Suppressor macrophage treated with lipopolysaccharide for 4 hours (primary cell): ENCODE results near the gene SLC43A2.
A peak's percentile ranks its signal among the peaks of the same experiment; 100 is the strongest.

ENCODE experiments used
- DNase-seq: peaks from one replicate; pipeline ENCODE4 v3.0.0-alpha.2; 2020

The SLC43A2 gene

GRCh38 chr17:1643293-1643998 is 14.8 kb upstream of the SLC43A2 start:
- peak; percentile 34 for DNase-seq

- no peak for DNase-seq
These were observed 12.4 kb upstream of the SLC43A2 start for GRCh38 chr17:1641065-1641403.

- no peak for DNase-seq
These were observed 11.9 kb upstream of the SLC43A2 start for GRCh38 chr17:1640329-1641064.

GRCh38 chr17:1639549-1640180 is 11.0 kb upstream of the SLC43A2 start:
- DNase-seq = no peak

GRCh38 chr17:1638624-1639300 is 10.1 kb upstream of the SLC43A2 start:
- no peak for DNase-seq

GRCh38 chr17:1638171-1638590 is 9.5 kb upstream of the SLC43A2 start:
- no peak for DNase-seq

GRCh38 chr17:1636732-1637285 is 8.2 kb upstream of the SLC43A2 start:
- DNase-seq = no peak

- no peak for DNase-seq
These were observed 7.2 kb upstream of the SLC43A2 start for GRCh38 chr17:1635675-1636465.

- DNase-seq = no peak
These were observed 6.4 kb upstream of the SLC43A2 start for GRCh38 chr17:1634841-1635650.

- DNase-seq = peak; percentile 39
These were observed 2.0 kb upstream of the SLC43A2 start for GRCh38 chr17:1630662-1631061.

- DNase-seq = peak; percentile 79
These were observed 1.1 kb upstream of the SLC43A2 start for GRCh38 chr17:1629504-1630310.

- DNase-seq = peak; percentile 97
These were observed 346 bp upstream of the SLC43A2 start for GRCh38 chr17:1628856-1629503.

GRCh38 chr17:1627182-1627981 is 1.3 kb downstream of the SLC43A2 start:
- DNase-seq = peak; percentile 81

- no peak for DNase-seq
These were observed 2.3 kb downstream of the SLC43A2 start for GRCh38 chr17:1626333-1626732.

GRCh38 chr17:1625581-1625980 is 3.1 kb downstream of the SLC43A2 start:
- DNase-seq = peak; percentile 40

- no peak for DNase-seq
These were observed 3.6 kb downstream of the SLC43A2 start for GRCh38 chr17:1625053-1625452.

- no peak for DNase-seq
These were observed 4.0 kb downstream of the SLC43A2 start for GRCh38 chr17:1624650-1625049.

GRCh38 chr17:1623057-1623630 is 5.5 kb downstream of the SLC43A2 start:
- DNase-seq = no peak
